Activated T-cell treated with anti-CD3 and anti-CD28 coated beads, Interleukin-2, amount 50 U/mL, for 1 hour (primary cell): ENCODE measurements around the gene NAV3.

ENCODE experiments used
- DNase-seq: peaks from one replicate; pipeline ENCODE4 v3.0.0-alpha.2; 2020

Gene NAV3

DNA sequence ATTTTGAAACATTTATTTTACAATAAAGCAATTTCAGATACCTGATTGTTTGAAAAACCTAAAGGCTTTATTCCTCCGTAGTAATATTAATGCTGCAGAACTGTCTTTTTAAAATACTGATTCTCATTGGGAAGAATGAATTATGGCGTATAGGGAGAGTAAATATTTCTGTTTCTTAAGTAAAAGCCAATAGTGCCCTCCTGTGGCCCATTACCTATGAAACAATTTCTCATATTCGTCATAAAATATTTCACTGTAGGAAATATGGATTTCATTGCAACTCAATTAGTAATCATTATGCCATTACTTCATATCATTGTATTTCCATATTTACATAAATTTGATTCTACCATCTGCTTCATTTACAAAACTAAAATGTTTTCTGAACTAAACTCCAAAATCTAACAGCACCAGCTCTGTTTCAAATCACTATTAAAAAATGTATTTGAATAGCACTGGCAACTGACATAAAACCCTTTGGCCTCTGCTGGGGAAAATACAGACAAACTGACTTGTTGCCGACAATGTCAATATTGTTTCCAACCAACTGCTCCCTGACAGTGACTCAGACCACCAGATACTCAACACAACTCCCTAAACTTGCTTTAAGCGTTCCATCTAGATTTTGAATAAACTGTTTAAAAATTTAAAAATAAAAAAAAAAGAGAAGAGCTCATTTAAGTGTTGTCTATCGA, 290.3 kb downstream of the NAV3 start:
- DNase-seq = no peak

DNA sequence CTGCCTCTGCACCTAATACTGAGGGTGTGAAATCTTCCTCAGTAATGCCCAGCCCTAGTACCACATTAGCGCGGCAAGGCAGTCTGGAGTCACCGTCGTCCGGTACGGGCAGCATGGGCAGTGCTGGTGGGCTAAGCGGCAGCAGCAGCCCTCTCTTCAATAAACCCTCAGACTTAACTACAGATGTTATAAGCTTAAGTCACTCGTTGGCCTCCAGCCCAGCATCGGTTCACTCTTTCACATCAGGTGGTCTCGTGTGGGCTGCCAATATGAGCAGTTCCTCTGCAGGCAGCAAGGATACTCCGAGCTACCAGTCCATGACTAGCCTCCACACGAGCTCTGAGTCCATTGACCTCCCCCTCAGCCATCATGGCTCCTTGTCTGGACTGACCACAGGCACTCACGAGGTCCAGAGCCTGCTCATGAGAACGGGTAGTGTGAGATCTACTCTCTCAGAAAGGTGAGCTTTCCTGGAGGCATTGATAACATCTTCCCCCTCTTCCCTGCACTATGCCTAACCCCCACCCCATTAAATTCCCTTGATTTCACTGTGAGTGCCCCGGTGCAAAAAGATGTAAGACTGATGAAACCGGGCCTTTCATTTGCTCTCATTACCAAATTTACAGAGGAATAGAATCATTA, 291.4 kb downstream of the NAV3 start:
- no peak for DNase-seq

DNA sequence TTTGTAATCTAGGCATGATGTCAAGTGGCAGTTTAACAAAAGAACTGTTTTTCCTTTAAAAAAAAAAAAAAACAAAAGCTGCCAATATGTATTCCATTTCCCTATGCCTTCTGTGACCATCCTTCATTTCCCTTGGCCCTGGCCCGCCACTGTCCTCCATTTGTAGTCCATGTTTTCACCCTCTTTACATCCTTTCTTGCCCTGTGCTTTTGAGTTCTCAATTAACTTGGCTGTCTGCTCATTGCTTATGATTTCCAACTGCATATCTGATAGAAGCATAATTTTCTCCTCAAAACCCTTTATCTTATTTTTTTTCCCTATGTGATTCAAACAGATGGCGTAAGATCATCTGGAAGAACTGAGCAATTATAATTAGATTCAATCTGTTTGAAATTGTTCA, 297.5 kb downstream of the NAV3 start:
- DNase-seq = no peak

DNA sequence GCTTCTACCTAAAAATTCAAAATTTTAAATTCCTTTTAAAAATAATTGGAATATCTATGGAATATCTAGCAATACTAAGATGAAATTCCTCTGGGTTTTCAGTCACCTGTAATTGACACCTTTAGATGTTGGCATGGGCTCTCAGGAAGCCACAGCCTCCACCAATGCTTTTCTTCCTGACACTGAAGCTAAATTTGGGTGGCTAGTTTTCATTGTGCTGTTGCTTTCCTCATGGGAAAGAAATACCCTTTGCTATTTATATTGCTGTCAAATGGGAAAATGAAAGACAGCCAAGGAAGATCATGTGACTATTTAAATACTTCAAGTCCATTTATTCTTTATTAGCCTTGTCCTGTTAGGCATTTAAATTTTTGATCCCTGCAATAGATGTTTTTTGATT, 313.0 kb downstream of the NAV3 start:
- DNase-seq = no peak

DNA sequence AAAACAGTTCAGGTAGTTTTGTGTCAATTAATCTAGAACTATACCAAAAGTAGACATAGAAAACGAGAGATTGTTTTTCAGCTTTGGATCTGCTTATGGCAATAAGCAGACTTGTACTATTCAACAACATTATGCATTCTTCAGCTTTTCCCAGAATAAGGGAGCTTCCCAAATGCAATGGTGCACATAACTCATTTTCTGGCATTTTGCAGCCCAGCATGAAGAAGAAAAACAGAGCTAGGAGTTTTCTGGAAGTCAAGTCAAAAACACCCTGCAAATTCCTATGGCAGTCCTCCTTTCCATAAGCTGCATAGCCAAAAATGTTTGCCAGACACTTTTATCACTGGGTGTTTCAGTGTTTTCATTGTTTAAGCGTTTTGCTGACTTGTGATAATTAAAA, 314.7 kb downstream of the NAV3 start:
- DNase-seq = no peak

DNA sequence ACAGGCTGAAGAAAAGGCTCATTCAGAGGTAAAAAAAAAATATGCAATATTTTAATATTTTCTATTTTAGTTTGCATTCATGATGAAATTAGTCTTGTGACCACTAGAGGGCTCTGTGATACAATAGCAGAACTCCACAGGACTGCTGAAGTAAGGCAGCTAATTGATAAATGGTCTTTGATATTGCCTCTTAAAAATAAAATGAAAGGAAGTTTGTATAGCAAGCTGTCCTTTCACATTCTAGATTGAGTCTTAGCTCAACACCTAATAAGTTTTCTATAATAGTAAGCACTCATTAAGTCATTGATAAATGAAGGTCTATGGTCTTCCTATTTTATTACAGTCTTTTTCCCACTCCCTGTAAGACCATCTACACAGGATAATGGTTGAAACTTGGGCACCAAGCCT, 315.7 kb downstream of the NAV3 start:
- no peak for DNase-seq

DNA sequence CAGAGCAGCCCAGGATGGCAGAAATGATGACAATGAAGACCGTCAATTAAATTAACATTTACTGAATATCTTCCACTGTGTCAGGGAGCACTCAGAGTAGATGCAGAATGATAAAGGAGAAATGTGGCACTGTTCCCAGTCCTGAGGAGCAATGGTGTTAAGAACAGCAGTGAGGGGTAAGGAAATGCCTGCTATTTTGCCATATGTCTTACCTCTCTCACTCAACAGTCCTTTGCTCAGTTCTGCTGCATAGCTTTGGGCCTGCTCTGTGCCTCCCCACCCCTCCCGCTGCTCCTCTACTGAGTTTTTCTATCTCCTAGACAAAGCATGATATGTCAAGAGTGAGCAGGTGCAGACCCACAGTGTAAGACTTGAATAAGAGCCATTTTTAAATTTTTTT, 318.8 kb downstream of the NAV3 start:
- no peak for DNase-seq

DNA sequence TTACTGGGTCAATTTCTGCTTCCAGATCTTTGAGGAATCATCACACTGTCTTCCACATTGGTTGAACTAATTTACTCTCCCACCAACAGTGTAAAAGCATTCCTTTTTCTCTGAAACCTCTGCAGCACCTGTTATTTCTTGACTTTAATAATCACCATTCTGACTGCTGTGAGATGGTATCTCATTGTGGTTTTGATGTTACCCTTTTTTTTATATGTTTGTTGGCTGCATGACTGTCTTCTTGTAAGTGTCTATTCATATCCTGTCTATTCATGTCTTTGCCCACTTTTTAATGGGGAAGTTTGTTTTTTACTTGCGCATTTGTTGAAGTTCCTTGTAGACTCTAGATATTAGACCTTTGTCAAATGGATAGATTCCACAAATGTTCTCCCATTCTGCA, 324.9 kb downstream of the NAV3 start:
- DNase-seq = no peak

DNA sequence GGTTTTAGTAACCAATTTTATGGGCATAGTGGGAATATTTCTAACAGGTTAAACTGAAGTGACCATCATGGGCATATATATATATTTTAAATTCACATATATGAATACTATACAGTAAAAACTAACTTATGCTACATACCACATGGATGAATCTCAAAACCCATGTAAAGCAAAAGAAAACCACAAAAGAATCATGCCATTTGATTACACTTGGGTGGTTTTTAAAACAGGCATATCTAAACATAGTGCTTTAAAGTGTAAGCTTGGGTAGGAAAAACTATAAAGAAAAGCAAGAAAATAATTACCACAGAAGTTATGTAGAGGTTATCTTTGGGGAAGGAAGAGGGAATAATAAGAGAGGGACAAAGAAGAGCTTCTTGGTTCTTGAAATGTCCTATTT, 326.1 kb downstream of the NAV3 start:
- no peak for DNase-seq

DNA sequence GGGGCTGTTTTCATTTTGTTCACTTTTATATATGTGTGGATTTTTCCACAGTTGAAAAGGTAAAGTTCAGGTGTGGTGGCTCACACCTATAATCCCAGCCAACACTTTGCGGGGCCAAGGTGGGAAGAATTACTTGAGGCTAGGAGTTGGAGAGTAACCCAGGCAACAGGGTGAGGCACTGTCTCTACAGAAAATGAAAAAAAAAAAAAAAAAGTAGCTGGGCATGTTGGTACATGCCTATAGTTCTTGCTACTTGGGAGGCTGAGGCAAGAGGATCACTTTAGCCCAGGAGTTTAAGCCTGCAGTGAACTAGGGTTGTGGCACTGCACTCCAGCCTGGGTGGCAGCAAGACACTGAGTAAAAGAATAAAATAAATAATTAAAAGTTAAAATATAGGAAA, 326.5 kb downstream of the NAV3 start:
- no peak for DNase-seq

DNA sequence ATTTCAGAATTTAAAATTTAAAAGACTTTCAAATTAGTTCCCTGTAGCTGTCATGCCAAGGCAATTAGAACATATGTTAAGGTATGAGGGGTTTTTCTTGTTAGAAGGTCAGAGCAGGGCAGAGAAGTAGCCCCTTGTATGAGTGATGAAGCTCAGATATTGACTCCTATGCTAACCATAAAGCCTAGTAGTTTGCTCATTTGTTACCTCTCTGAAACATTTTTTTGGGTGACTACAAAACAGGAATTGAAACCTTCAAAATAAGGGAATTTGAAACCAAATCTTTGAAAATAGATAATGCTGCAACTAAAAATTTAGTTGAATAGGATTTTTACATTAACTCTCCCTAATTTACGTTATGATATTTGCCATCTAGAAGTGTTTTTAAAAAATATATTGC, 333.5 kb downstream of the NAV3 start:
- no peak for DNase-seq

DNA sequence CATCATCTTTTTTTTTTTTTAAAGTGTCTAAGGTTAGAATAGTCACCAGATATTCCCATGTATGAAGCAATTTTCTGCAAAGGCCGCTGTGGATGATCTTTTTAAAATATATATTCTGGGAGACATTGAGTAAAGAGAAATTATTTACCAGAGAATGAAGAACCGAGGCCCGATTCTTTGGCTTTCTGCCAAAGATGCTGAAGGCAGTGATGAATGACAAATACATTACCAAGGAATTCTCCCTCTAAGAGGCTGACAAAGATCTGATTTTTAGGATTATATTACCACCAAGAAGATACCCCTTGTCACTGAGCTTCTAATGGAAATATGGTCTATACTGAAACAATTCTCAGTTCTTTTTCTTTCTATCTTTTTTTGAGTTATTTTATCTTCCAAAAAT, 336.8 kb downstream of the NAV3 start:
- DNase-seq = no peak

DNA sequence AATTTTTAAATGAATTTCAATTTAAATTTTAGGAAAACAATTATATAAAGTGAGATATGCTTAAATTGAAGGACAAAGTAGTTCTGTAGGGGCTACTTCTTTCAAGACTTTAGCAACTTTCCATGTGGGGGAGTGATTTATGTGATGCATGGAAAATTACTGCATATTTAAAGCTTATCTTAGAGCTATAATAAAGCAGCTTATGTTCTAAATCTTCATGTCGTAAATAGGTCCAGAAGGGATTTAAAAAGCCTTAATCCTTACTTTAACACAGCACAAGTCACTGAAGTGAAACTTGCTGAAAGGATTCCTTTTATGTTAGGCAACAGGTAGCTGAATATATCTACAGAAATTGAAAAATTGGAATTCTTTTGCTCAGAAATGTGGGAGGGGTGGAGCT, 340.4 kb downstream of the NAV3 start:
- DNase-seq = no peak

DNA sequence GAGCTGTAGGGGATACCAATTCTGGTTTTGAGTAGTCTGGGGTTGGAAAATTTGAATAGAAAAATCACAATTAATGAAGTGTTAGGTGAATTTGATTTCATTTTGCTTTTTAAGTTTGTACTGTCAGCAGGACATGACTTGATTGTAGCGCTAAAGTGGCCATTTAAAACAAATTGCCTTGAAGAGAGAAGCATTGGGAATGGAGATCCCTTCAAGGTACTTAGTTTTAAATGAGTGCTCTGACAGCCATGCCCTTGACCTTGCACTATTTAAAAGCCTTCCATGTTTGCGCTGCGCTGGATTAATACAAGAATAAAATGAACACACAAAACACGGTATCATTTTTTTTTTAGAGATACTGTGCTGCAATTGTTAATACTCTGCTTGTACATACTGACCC, 345.9 kb downstream of the NAV3 start:
- no peak for DNase-seq

DNA sequence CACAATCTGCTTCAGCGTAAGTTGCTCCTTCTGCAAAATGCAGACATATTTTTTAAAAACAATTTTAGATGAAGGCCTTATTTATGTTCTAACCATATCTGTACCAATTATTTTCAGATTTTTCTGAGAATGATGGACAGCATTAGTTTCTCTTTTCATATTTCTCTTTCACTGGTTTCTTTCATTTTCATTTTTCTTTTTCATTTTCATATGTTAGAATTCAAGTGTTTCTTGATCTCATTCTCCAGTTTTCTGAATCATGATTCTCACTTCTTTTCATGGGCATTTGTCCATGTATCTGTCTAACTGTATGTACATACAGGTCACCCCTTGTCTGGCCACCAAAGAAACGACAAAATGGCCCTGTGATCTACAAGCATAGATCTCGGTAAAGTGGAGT, 346.6 kb downstream of the NAV3 start:
- DNase-seq = no peak

DNA sequence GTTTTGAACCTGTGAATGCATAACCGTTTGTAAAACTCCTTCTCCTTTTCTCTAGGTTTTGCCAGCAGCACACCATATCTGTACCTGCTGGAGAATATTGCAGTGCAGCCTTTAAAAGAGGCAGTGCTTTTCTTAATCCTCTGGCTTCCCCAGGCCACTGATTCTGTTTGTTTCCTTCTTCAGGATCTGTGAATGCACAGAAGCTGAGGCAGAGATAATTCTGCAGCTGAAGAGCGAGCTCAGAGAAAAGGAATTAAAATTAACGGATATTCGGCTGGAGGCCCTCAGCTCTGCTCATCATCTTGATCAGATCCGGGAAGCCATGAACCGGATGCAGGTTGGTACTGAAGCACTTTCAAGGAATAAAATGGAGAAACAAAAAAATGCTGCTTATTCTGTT, 348.7 kb downstream of the NAV3 start:
- DNase-seq = no peak

DNA sequence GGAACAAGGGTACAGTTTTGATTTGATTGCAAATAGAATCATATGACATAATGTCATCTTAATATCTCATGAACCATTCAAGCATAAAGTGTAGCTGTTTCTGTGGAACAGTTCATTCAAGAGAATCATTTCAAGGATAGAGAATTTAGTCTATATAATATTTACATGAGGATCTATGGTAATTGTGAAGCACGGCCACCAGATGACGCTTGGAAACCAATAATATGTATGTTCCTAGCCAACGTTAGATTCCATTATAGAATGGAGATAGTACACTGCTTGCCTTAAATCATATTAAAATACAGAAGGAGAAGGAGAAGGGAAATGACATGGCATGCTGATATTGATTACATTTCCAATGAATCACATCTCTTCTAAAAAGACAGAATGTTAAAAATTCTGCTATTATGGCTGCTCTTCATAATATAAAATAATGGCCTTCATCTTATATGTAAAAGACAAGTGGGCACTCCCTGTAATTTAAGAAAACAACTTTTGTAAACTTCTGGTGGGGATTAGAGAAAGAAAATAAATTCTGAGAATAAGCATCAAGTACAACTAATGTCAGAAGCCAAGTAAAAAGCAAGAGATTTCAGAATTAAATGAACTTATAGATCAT, 351.0 kb downstream of the NAV3 start:
- DNase-seq = no peak

DNA sequence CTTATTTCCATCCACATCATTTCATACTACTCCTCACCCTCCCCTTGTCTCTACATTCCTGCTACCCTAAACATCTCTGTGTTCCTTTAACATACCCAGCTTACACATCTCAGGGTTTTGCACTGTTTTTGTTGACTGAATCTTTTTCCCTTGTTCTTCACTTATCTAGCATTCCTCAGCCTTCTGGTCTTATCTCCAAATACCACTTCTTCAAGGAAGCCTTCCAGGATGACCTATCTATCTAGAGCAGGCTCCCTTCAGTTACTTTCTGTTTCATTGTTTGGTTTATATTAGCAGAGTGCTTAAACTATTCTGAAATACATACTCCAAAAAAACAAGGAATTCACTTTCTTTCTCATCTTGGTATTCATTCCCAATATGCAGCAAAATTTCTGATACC, 353.1 kb downstream of the NAV3 start:
- no peak for DNase-seq

DNA sequence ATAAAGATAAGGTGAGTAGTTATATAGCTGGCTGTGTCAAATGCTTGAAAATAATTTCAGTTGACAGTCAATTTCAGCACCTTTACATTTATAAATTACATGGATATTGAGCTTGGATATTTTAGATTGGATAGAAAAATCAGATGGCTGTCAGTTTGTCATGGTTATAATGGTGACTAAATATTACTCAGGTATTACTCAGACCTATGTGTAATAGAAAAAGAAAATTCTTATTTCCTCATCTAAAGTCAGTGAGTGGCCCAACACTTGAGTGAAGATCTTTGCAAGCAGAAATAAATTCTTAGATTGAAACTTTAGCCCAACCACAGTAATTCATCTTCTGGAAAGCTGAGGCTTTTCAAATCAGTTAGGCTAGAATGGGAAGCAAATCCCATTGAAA, 354.4 kb downstream of the NAV3 start:
- no peak for DNase-seq

DNA sequence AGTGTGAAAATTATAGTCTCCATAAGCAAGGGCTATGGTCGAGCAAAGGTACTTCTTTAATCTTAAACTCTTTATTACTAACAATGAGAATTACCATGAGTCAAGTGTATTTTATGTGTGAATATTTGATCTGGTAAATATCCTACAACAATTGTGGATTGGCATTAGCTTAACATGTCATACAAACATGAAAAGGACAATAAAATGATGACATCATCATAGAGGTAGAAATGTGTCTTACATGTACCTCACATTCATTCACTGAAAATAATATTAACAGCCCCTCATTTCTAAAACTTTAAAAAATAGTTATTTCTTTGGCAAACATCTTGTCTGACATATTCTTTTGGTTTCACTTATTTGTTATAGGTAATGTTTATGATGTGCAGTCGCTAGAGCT, 355.0 kb downstream of the NAV3 start:
- DNase-seq = no peak

DNA sequence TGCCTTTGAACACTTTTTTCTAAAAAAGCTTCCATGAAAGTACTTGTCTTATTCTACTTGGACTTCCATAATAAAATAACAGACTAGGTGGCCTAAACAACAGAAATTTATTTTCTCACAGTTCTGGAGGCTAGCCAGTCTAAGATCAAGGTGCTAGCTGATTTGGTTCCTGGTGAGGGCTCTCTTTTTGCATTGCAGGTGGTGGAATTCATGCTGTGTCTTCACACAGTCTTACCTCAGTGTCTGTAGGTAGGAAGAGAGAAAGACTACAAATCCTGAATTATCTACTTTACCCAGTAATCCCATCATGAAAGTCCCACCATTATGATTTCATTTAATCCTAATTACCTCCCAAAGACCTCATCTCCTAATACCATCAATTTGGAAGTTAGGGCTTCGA, 356.0 kb downstream of the NAV3 start:
- DNase-seq = no peak

DNA sequence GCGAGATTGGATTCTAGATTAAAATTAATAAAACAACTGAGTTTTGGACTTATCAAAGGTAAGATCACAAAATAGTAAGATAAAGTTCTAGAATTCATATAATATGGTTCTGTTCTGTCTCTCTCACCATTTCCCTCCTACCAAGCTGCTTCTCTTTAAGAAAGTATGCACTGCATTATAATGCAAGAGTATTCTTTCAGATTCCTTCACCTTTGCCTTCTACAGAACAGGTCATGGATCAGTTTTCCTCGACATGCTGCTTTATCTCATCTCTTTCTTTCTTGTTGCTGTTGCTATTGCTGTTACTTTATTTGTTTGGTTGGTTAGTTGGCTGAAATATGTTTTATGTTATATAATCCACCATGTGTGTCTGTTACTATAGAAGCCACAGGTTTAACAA, 357.0 kb downstream of the NAV3 start:
- DNase-seq = no peak

DNA sequence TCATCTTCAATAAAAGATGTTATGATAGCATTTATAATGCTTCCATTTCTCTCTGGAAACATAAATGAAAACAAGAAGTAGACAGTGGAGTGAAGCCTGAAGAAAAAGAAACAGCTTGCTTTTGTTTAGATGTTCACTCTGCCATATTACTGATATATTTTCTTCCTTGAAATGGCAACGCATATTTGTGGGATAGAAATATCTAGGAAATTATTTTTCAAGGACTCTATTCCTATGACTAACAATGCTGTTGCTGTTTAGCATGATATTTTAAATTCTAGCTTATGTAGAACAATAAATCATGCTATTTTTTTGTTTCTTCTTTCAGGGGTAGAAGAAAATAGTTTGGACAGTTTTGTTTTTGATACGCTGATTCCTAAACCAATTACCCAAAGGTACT, 359.0 kb downstream of the NAV3 start:
- DNase-seq = no peak

DNA sequence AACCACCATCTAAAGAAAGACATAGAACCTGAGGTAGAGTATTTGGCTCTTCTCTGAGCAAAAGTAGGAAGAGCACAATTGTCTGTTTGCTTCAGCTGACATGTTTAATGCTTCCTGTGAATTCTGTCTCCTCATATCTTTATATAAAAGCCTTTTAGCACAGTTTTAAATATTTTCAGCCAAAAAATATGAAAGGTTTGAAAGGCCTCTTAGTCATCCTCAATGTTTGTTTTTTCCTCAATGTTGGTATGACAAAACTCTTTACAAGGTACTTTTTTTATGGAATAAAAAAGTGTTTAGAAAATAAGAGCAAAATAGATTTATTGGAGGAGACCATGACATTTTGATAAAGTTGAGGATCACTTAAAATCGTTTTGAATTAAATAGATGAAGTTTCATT, 360.9 kb downstream of the NAV3 start:
- DNase-seq = no peak

DNA sequence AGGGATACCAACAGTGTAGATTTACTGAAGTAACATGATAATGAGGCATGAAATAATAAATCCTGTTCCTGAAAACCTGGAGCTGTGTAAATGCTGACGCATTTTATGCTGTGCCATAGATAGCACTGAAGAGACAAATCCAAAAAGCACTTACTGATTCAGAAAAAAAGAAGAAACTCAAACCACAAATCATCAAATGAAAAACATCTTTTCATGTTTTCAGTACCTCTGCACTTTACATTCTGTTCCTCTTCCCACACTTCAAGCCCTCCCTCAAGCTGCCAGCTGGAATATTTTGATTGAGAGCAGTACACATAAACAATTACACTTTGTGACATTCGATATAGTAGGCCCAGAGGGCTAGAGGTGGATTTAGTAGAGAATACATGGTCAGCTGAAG, 362.3 kb downstream of the NAV3 start:
- no peak for DNase-seq
